HCT116 (cell line): ENCODE measurements around the gene FGFRL1. TPM values are rescaled to one million over a fixed set of nuclear protein-coding genes. Genes with fewer than 3 reads are reported as not detected.

ENCODE experiments used
- ATAC-seq: fragments of 200-7000 bp; cut with Tn5 transposase; 2 replicates; pipeline ENCODE4 v1.9.1; 2020; ENCODE audit warnings: mild to moderate bottlenecking, moderate library complexity
- BruUV-seq: library from RNA; stranded (reverse); fragments of 400-500 nt; replicated peaks from 2 replicates; lab custom pipeline; 2021; lab: Mats Ljungman, UMichigan
- CTCF ChIA-PET: fragments of 300-600 bp; sonication (Branson Sonifier 250); formaldehyde crosslinking; loops from one replicate; lab custom pipeline; 2021; ENCODE audit warnings: antibody characterized with exemption; lab: Charles Lee
- POLR2A ChIA-PET: fragments of 300-600, 350-600 bp; sonication (Branson Sonifier 250); formaldehyde crosslinking; loops from one replicate; lab custom pipeline; 2021; ENCODE audit warnings: antibody characterized with exemption; lab: Charles Lee
- RAD21 ChIA-PET, 2 experiments: fragments of 300-600 bp; sonication (Branson Sonifier 250); formaldehyde crosslinking; loops; one replicate each; lab custom pipeline; 2023; ENCODE audit warnings: low total read pairs in 2 of 2; ENCODE audit not compliant: uncharacterized antibody in 2 of 2, unreplicated experiment in 2 of 2, low non-redundant PET in 1 of 2; lab: Charles Lee
- DNase-seq: peaks from one replicate; pipeline ENCODE4 v3.0.0-alpha.2; 2010; ENCODE audit warnings: low read depth, low spot score
- H2AFZ ChIP-seq: fragments of 200-600 bp; shearing (Covaris generic), sonication (generic); 2 replicates; pipeline ENCODE4 v1.6.1; 2017; ENCODE audit warnings: low read depth, mixed run types, mixed read lengths, antibody characterized with exemption, low read length; ENCODE audit not compliant: poor library complexity, severe bottlenecking
- H3K27ac ChIP-seq: 2 replicates; pipeline ENCODE4 v1.5.1; 2012; ENCODE audit warnings: low read depth, low read length
- H3K27me3 ChIP-seq: fragments of 200-600 bp; sonication (generic); 2 replicates; pipeline ENCODE4 v1.6.1; 2016; ENCODE audit warnings: mixed run types, low read length, mixed read lengths; ENCODE audit not compliant: insufficient read depth
- H3K36me3 ChIP-seq, 2 experiments: fragments of 200-500 bp in 1 of 2; fragments of 200-600 bp in 1 of 2; sonication (Bioruptor generic) in 1 of 2; sonication (generic) in 1 of 2; 2 replicates each; pipeline versions ENCODE4 v1.5.1 to v1.6.1; 2014 to 2016; ENCODE audit warnings: low read length in 2 of 2, inconsistent platforms in 1 of 2, mixed read lengths in 1 of 2, mixed run types in 1 of 2; ENCODE audit not compliant: insufficient read depth in 2 of 2, control insufficient read depth in 1 of 2
- H3K4me1 ChIP-seq, 2 experiments: fragments of 200-600 bp in 1 of 2; sonication (generic) in 1 of 2; 2 replicates each; pipeline versions ENCODE4 v1.5.1 to v1.6.1; 2012 to 2017; ENCODE audit warnings: low read length in 2 of 2, inconsistent platforms in 1 of 2, mild to moderate bottlenecking in 1 of 2, mixed read lengths in 1 of 2, mixed run types in 1 of 2, moderate library complexity in 1 of 2; ENCODE audit not compliant: insufficient read depth in 2 of 2, control insufficient read depth in 1 of 2
- H3K4me2 ChIP-seq: fragments of 200-600 bp; sonication (generic); 2 replicates; pipeline ENCODE4 v1.6.1; 2017; ENCODE audit warnings: mixed run types, low read length, mixed read lengths
- H3K4me3 ChIP-seq, 2 experiments: fragments of 200-600 bp in 1 of 2; sonication (generic) in 1 of 2; replicated peaks in 1 of 2; 2 replicates each; pipeline ENCODE4 v1.5.1; 2011 to 2016; ENCODE audit warnings: low read length in 2 of 2, control low read depth in 1 of 2, low read depth in 1 of 2, mild to moderate bottlenecking in 1 of 2, mixed read lengths in 1 of 2, mixed run types in 1 of 2
- H3K79me2 ChIP-seq: fragments of 200-600 bp; sonication (generic); 2 replicates; pipeline ENCODE4 v1.6.1; 2017; ENCODE audit warnings: mild to moderate bottlenecking, mixed run types, low read length, moderate library complexity, mixed read lengths; ENCODE audit not compliant: insufficient read depth
- H3K9ac ChIP-seq: fragments of 200-600 bp; sonication (generic); 2 replicates; pipeline ENCODE4 v1.6.1; 2016; ENCODE audit warnings: low read length, mixed read lengths
- H3K9me2 ChIP-seq: fragments of 200-600 bp; sonication (generic), shearing (Covaris generic); 2 replicates; pipeline ENCODE4 v1.6.1; 2017; ENCODE audit warnings: mixed run types, mild to moderate bottlenecking, moderate library complexity; ENCODE audit not compliant: insufficient read depth
- H3K9me3 ChIP-seq, 2 experiments: fragments of 200-500 bp in 1 of 2; fragments of 200-600 bp in 1 of 2; sonication (Bioruptor generic) in 1 of 2; sonication (generic) in 1 of 2; 2 replicates each; pipeline ENCODE4 v1.6.1; 2014 to 2017; ENCODE audit warnings: low read length in 2 of 2, mixed read lengths in 2 of 2, inconsistent platforms in 1 of 2, low read depth in 1 of 2, mild to moderate bottlenecking in 1 of 2, mixed run types in 1 of 2, moderate library complexity in 1 of 2; ENCODE audit not compliant: control insufficient read depth in 1 of 2, insufficient read depth in 1 of 2
- H4K20me1 ChIP-seq: fragments of 200-600 bp; sonication (generic), shearing (Covaris generic); 2 replicates; pipeline ENCODE4 v1.6.1; 2017; ENCODE audit warnings: mixed run types, mild to moderate bottlenecking, moderate library complexity; ENCODE audit not compliant: insufficient read depth
- CBX3 ChIP-seq: IDR thresholded peaks from 2 replicates; pipeline ENCODE4 v1.6.1; 2012; ENCODE audit warnings: low read depth
- CTCF ChIP-seq, 3 experiments: fragments of 200-600 bp in 1 of 3; sonication (generic) in 1 of 3; IDR thresholded peaks in 2 of 3; conservative IDR thresholded peaks in 1 of 3; 2 replicates each; pipeline ENCODE4 v1.5.1; 2012 to 2017; ENCODE audit warnings: low read depth in 2 of 3, low read length in 2 of 3, antibody characterized with exemption in 1 of 3, borderline replicate concordance in 1 of 3, control low read depth in 1 of 3, mild to moderate bottlenecking in 1 of 3, mixed read lengths in 1 of 3, mixed run types in 1 of 3, moderate library complexity in 1 of 3; ENCODE audit not compliant: insufficient read depth in 1 of 3
- ELF1 ChIP-seq: IDR thresholded peaks from 2 replicates; pipeline ENCODE4 v1.6.1; 2012; ENCODE audit warnings: low read depth, borderline replicate concordance
- JUND ChIP-seq: IDR thresholded peaks from 2 replicates; pipeline ENCODE4 v1.6.1; 2012
- POLR2A ChIP-seq: IDR thresholded peaks from 2 replicates; pipeline ENCODE4 v1.7.0; 2011; ENCODE audit warnings: borderline replicate concordance; ENCODE audit not compliant: insufficient read depth, insufficient read length; ENCODE audit errors: extremely low read depth
- POLR2AphosphoS5 ChIP-seq: IDR thresholded peaks from 2 replicates; pipeline ENCODE4 v1.6.1; 2011; ENCODE audit warnings: mild to moderate bottlenecking, low read depth, low read length, moderate library complexity
- RAD21 ChIP-seq: IDR thresholded peaks from 2 replicates; pipeline ENCODE4 v1.6.1; 2012; ENCODE audit warnings: low read depth, mild to moderate bottlenecking
- SRF ChIP-seq: IDR thresholded peaks from 2 replicates; pipeline ENCODE4 v1.6.1; 2012; ENCODE audit warnings: low read depth
- TCF7L2 ChIP-seq: IDR thresholded peaks from 2 replicates; pipeline ENCODE4 v1.7.0; 2011; ENCODE audit warnings: borderline replicate concordance, inconsistent platforms; ENCODE audit not compliant: insufficient read depth, insufficient read length; ENCODE audit errors: extremely low read depth
- YY1 ChIP-seq: IDR thresholded peaks from 2 replicates; pipeline ENCODE4 v1.6.1; 2011; ENCODE audit warnings: low read length, low read depth, moderate library complexity, mild to moderate bottlenecking; ENCODE audit not compliant: insufficient replicate concordance; ENCODE audit errors: extremely low read depth
- intact Hi-C: fragments of 100-400 bp; cut with micrococcal nuclease; formaldehyde crosslinking; loops from 2 replicates; pipeline ENCODE4 v1.10.0; 2022
- total RNA-seq: library from RNA; stranded (reverse); gene quantifications from one replicate; pipeline ENCODE4 v1.2.1, GENCODE V29; 2021; ENCODE audit not compliant: unreplicated experiment
- TF ChIP-seq, protein P1 (sequence below): IDR thresholded peaks from 2 replicates; pipeline ENCODE4 v1.6.1; 2012; ENCODE audit warnings: low read depth
- TF ChIP-seq, protein P2 (sequence below): IDR thresholded peaks from 2 replicates; pipeline ENCODE4 v1.6.1; 2011; ENCODE audit warnings: mild to moderate bottlenecking, low read length, moderate library complexity; ENCODE audit not compliant: insufficient replicate concordance; ENCODE audit errors: extremely low read depth

FGFRL1 gene
- total RNA-seq, 1 experiment from 2014 or later, result 91.1 TPM

DNA sequence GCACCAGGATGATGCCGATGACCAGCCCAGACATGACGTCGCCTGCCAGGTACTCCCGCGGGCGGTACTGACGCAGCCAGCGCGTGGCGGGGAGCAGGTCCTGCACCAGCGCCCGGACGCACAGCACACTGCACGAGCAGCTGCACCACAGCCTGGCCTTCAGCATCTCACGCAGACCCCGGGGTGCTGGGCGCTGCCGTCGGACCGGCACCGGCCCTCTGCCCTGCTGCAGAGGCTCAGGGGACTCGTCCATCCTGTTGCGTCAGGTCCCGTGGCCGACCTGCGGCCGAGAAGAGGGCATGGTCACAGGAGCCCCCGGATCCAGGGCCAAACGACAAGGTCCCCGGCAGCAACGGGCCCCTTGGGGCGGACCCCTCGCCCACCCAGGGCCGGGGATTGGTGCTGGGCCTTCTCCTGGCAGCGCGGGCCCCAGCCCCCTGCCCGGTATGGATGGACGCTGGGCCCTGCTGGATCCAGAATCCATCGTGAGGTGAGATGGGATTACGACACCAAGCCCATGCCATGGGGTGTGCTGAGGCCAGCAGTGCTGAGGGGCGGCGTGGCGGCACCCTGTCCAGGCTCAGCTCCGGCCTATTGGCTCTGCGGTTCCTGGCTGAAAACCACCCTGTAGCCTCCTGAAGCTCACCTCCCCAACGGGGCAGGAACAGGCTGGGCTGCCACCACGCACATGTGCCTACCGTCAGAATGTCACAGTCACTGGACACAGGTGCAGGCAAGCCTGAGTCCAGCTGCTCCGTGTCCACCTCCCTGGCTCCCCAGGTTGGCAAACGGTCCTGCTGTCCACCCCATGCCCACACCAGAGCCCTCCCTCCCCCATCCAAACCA is 19.8 kb upstream of the FGFRL1 start:
- no peak overlapping the region for H3K4me3 ChIP-seq
- POLR2A ChIA-PET, result no interaction called here
- H3K9me3 ChIP-seq, result no peaks in the 10 kb centered on the region
- no peak for ATAC-seq
- TF ChIP-seq CTCF (IDR thresholded peaks at IDR 0.05 in 2 of 3, conservative IDR thresholded peaks at IDR 0.05 in 1 of 3; ENCODE audit: borderline replicate concordance in 1 of 3, insufficient read depth in 1 of 3, low read depth in 2 of 3, low read length in 2 of 3) (no peak), YY1 (no peak), SRF (no peak), JUND (no peak), POLR2AphosphoS5 (no peak), RAD21 (no peak), ELF1 (no peak), POLR2A (no peak), CBX3 (no peak), TCF7L2 (no peak)
- TF ChIP-seq, protein P1, sequence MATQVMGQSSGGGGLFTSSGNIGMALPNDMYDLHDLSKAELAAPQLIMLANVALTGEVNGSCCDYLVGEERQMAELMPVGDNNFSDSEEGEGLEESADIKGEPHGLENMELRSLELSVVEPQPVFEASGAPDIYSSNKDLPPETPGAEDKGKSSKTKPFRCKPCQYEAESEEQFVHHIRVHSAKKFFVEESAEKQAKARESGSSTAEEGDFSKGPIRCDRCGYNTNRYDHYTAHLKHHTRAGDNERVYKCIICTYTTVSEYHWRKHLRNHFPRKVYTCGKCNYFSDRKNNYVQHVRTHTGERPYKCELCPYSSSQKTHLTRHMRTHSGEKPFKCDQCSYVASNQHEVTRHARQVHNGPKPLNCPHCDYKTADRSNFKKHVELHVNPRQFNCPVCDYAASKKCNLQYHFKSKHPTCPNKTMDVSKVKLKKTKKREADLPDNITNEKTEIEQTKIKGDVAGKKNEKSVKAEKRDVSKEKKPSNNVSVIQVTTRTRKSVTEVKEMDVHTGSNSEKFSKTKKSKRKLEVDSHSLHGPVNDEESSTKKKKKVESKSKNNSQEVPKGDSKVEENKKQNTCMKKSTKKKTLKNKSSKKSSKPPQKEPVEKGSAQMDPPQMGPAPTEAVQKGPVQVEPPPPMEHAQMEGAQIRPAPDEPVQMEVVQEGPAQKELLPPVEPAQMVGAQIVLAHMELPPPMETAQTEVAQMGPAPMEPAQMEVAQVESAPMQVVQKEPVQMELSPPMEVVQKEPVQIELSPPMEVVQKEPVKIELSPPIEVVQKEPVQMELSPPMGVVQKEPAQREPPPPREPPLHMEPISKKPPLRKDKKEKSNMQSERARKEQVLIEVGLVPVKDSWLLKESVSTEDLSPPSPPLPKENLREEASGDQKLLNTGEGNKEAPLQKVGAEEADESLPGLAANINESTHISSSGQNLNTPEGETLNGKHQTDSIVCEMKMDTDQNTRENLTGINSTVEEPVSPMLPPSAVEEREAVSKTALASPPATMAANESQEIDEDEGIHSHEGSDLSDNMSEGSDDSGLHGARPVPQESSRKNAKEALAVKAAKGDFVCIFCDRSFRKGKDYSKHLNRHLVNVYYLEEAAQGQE, result no peak
- TF ChIP-seq, protein P2, sequence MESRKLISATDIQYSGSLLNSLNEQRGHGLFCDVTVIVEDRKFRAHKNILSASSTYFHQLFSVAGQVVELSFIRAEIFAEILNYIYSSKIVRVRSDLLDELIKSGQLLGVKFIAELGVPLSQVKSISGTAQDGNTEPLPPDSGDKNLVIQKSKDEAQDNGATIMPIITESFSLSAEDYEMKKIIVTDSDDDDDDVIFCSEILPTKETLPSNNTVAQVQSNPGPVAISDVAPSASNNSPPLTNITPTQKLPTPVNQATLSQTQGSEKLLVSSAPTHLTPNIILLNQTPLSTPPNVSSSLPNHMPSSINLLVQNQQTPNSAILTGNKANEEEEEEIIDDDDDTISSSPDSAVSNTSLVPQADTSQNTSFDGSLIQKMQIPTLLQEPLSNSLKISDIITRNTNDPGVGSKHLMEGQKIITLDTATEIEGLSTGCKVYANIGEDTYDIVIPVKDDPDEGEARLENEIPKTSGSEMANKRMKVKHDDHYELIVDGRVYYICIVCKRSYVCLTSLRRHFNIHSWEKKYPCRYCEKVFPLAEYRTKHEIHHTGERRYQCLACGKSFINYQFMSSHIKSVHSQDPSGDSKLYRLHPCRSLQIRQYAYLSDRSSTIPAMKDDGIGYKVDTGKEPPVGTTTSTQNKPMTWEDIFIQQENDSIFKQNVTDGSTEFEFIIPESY, result no peak
- TF ChIP-seq, all 23 proteins: peak for 0
- CTCF ChIA-PET, result no interaction called here
- no peak overlapping the region for H2AFZ ChIP-seq
- H3K4me2 ChIP-seq, result peak overlapping the region; percentile 73
- no peaks in the 10 kb centered on the region for H3K9me2 ChIP-seq
- no TSS peak for BruUV-seq
- intact Hi-C loops, result no loop called here
- peaks cover 14 to 34% of the 10 kb centered on the region in 2 experiments for H3K4me1 ChIP-seq
- no peaks in the 10 kb centered on the region for H3K36me3 ChIP-seq
- H3K27ac ChIP-seq, result peak overlapping the region; percentile 53; the same call in 1 of the 2 replicates
- no peaks in the 10 kb centered on the region for H4K20me1 ChIP-seq
- H3K79me2 ChIP-seq, result no peaks in the 10 kb centered on the region
- no peaks in the 10 kb centered on the region for H3K27me3 ChIP-seq
- RAD21 ChIA-PET, result no interaction called here
- no peak for DNase-seq
- peak overlapping the region; percentile 44; the same call in 1 of the 2 replicates for H3K9ac ChIP-seq
